ENCODE results near the gene ZNF736.
"Not testable (repeated sequence)": the region's sequence is repeated elsewhere in the genome, so short reads cannot be mapped to it uniquely, and the experiment has no call there.

The ZNF736 gene

GRCh38 chr7:64313740-64314491 is at the start of gene ZNF736:
ZNF736 (plus strand) TSS chr7:64313961; CDS start chr7:64314151, 190 bp downstream.
- DNase-seq (ENCODE audit: low spot score) = peak; percentile 92

- no peak for DNase-seq (ENCODE audit: low spot score)
Observed at GRCh38 chr7:64266341-64266919, 47.3 kb upstream of the ZNF736 start.

- no peak for DNase-seq (ENCODE audit: low spot score)
Observed at GRCh38 chr7:64277630-64278029, 36.1 kb upstream of the ZNF736 start.

GRCh38 chr7:64294701-64295420 is 18.9 kb upstream of the ZNF736 start:
- DNase-seq (ENCODE audit: low spot score) = no peak

GRCh38 chr7:64297418-64297817 is 16.3 kb upstream of the ZNF736 start:
- DNase-seq (ENCODE audit: low spot score) = not testable (repeated sequence)

- DNase-seq (ENCODE audit: low spot score) = no peak
Observed at GRCh38 chr7:64300641-64301405, 12.9 kb upstream of the ZNF736 start.

GRCh38 chr7:64307254-64308015 is 6.3 kb upstream of the ZNF736 start:
- peak; percentile 51 for DNase-seq (ENCODE audit: low spot score)

- DNase-seq (ENCODE audit: low spot score) = no peak
Observed at GRCh38 chr7:64308016-64308270, 5.8 kb upstream of the ZNF736 start.

- DNase-seq (ENCODE audit: low spot score) = no peak
Observed at GRCh38 chr7:64310426-64310825, 3.3 kb upstream of the ZNF736 start.

GRCh38 chr7:64312826-64313225 is 935 bp upstream of the ZNF736 start:
- DNase-seq (ENCODE audit: low spot score) = no peak

GRCh38 chr7:64314566-64314965 is 805 bp downstream of the ZNF736 start:
- no peak for DNase-seq (ENCODE audit: low spot score)

- DNase-seq (ENCODE audit: low spot score) = not testable (repeated sequence)
Observed at GRCh38 chr7:64316031-64316742, 2.4 kb downstream of the ZNF736 start.

GRCh38 chr7:64320547-64321513 is 7.1 kb downstream of the ZNF736 start:
- no peak for DNase-seq (ENCODE audit: low spot score)

GRCh38 chr7:64324166-64324565 is 10.4 kb downstream of the ZNF736 start:
- DNase-seq (ENCODE audit: low spot score) = not testable (repeated sequence)

GRCh38 chr7:64348713-64349210 is 35.0 kb downstream of the ZNF736 start:
- DNase-seq (ENCODE audit: low spot score) = not testable (repeated sequence)

GRCh38 chr7:64359543-64359942 is 45.8 kb downstream of the ZNF736 start:
- no peak for DNase-seq (ENCODE audit: low spot score)

- no peak for DNase-seq (ENCODE audit: low spot score)
Observed at GRCh38 chr7:64371116-64371515, 57.4 kb downstream of the ZNF736 start.

GRCh38 chr7:64373017-64373416 is 59.3 kb downstream of the ZNF736 start:
- no peak for DNase-seq (ENCODE audit: low spot score)

GRCh38 chr7:64400401-64400800 is 86.6 kb downstream of the ZNF736 start:
- no peak for DNase-seq (ENCODE audit: low spot score)
